ENCODE measurements around the gene SV2C. TPM values are rescaled to one million over a fixed set of nuclear protein-coding genes. Genes with fewer than 3 reads are reported as not detected.

The SV2C gene
- total RNA-seq, 1 donor from 2014 or later = 0.33 TPM

GRCh38 chr5:76091351-76091750 is 8.2 kb downstream of the SV2C start:
- DNase-seq (ENCODE audit: low read depth, low spot score) = no peak
- Mint-ChIP-seq H3K27me3 (ENCODE audit: low read depth) (peaks cover 43% of the 10 kb centered on the region), H3K4me1 (no peaks in the 10 kb centered on the region), H3K27ac (ENCODE audit: unreplicated experiment) (no peak overlapping the region), H3K9me3 (no peaks in the 10 kb centered on the region), H3K36me3 (ENCODE audit: low read depth) (no peaks in the 10 kb centered on the region), H3K4me3 (no peak overlapping the region)
- no peak for TF ChIP-seq CTCF (conservative IDR thresholded peaks at IDR 0.05)

- Mint-ChIP-seq H3K27ac (ENCODE audit: unreplicated experiment) (no peak overlapping the region), H3K4me3 (no peak overlapping the region), H3K36me3 (ENCODE audit: low read depth) (no peaks in the 10 kb centered on the region), H3K4me1 (no peaks in the 10 kb centered on the region), H3K9me3 (no peaks in the 10 kb centered on the region), H3K27me3 (ENCODE audit: low read depth) (peaks cover 37% of the 10 kb centered on the region)
- DNase-seq (ENCODE audit: low read depth, low spot score) = no peak
- no peak for TF ChIP-seq CTCF (conservative IDR thresholded peaks at IDR 0.05)
Observed at GRCh38 chr5:76099286-76099702, 16.1 kb downstream of the SV2C start.

- H3K27me3 Mint-ChIP-seq (ENCODE audit: low read depth) = peaks cover 38% of the 10 kb centered on the region
- no peak overlapping the region for H3K27ac Mint-ChIP-seq (ENCODE audit: unreplicated experiment)
- no peaks in the 10 kb centered on the region for H3K36me3 Mint-ChIP-seq (ENCODE audit: low read depth)
- no peak overlapping the region for H3K4me3 Mint-ChIP-seq
- no peak for DNase-seq (ENCODE audit: low read depth, low spot score)
- no peak for TF ChIP-seq CTCF (conservative IDR thresholded peaks at IDR 0.05)
- no peaks in the 10 kb centered on the region for H3K4me1 Mint-ChIP-seq
- H3K9me3 Mint-ChIP-seq = no peaks in the 10 kb centered on the region
Observed at GRCh38 chr5:76099756-76100155, 16.6 kb downstream of the SV2C start.

DNA sequence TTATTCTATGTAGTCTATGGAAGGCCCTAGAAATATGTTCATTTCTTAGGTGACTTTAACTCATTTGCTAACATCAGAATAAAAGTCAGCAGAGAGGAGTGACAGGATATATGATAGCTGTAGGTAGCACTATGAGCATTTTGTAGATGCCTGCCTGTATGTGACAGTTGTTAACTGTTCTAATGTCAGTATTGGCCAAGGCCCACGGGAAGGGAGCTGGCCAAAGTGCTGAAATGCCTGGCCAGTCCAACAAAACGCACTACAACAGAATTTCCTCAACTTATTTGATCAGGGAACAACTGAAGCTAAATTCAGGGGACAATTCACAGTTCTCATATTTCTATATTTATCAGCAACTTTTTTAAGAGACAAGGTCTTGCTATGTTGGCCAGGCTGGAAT is 20.8 kb downstream of the SV2C start:
- peak; percentile 64 for DNase-seq (ENCODE audit: low read depth, low spot score)
- Mint-ChIP-seq H3K27ac (ENCODE audit: unreplicated experiment) (no peak overlapping the region), H3K4me1 (no peaks in the 10 kb centered on the region), H3K27me3 (ENCODE audit: low read depth) (peaks cover 67% of the 10 kb centered on the region), H3K9me3 (no peaks in the 10 kb centered on the region), H3K36me3 (ENCODE audit: low read depth) (no peaks in the 10 kb centered on the region), H3K4me3 (no peak overlapping the region)
- TF ChIP-seq CTCF (conservative IDR thresholded peaks at IDR 0.05) = no peak

DNA sequence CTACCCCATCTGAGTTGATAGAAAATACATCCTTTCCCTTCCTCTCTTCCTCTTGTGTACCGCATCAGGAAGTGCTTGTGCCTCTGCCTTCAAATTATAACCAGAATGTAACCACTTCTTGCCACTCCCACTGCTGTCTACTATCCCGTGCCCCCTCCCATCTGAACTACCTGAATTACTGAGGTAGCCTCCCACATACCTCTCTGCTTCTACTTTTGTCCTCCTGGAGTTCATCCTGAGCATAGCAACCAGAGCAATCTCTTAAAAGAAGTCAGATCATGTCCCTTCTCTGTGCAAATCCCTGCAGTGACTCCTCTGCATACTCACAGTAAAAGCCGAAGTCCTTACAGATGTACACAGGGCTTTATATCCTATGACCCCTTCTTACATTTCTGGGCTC is 23.0 kb downstream of the SV2C start:
- H3K4me3 Mint-ChIP-seq = no peak overlapping the region
- H3K9me3 Mint-ChIP-seq = no peaks in the 10 kb centered on the region
- no peak overlapping the region for H3K27ac Mint-ChIP-seq (ENCODE audit: unreplicated experiment)
- no peak for DNase-seq (ENCODE audit: low read depth, low spot score)
- H3K36me3 Mint-ChIP-seq (ENCODE audit: low read depth) = no peaks in the 10 kb centered on the region
- TF ChIP-seq CTCF (conservative IDR thresholded peaks at IDR 0.05) = no peak
- no peaks in the 10 kb centered on the region for H3K4me1 Mint-ChIP-seq
- H3K27me3 Mint-ChIP-seq (ENCODE audit: low read depth) = peaks cover 74% of the 10 kb centered on the region
